ENCODE data around the gene SIN3B.

Gene SIN3B

DNA sequence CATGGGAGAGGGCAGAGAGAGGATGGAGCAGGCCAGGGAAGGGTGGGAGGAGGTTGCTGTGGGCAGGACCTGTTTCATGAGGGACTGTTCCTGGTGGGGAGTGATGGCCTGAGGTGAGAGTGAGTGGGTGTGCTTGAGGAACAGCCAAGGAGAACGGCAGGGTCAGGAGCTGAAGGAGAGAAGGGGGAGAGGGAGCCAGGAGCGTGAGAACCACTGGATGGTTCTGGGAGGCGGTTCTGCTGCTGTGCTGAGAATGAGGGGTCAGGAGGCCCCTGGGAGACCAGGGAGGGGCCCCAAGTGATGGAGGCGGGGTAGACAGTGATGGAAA is 7.8 kb downstream of the SIN3B start:
- Histone ChIP-seq H3K27ac (ENCODE audit: low read depth, low read length) (no peak overlapping the region), H3K4me2 (ENCODE audit: low read depth, low read length, poor library complexity, severe bottlenecking) (no peak overlapping the region), H3K36me3 (ENCODE audit: low read length) (no peaks in the 10 kb centered on the region), H3K9ac (ENCODE audit: low read length) (no peak overlapping the region), H3K9me2 (replicated peaks; ENCODE audit: insufficient read depth, low read length) (no peaks in the 10 kb centered on the region), H2AFZ (ENCODE audit: low read depth, low read length, severe bottlenecking) (no peak overlapping the region), H3K27me3 (ENCODE audit: low read length) (no peaks in the 10 kb centered on the region), H3K79me2 (ENCODE audit: insufficient read depth, low read length) (no peaks in the 10 kb centered on the region), H3K4me3 (ENCODE audit: insufficient read depth, low read length, poor library complexity, severe bottlenecking) (no peak overlapping the region), H4K20me1 (ENCODE audit: low read depth, low read length) (no peaks in the 10 kb centered on the region), H3F3A (ENCODE audit: insufficient read depth) (no peaks in the 10 kb centered on the region), H3K9me3 (ENCODE audit: insufficient read depth, low read length) (no peaks in the 10 kb centered on the region)
- no peak for TF ChIP-seq EZH2phosphoT487 (conservative IDR thresholded peaks at IDR 0.05; ENCODE audit: low read length)
- TF ChIP-seq, protein P1, sequence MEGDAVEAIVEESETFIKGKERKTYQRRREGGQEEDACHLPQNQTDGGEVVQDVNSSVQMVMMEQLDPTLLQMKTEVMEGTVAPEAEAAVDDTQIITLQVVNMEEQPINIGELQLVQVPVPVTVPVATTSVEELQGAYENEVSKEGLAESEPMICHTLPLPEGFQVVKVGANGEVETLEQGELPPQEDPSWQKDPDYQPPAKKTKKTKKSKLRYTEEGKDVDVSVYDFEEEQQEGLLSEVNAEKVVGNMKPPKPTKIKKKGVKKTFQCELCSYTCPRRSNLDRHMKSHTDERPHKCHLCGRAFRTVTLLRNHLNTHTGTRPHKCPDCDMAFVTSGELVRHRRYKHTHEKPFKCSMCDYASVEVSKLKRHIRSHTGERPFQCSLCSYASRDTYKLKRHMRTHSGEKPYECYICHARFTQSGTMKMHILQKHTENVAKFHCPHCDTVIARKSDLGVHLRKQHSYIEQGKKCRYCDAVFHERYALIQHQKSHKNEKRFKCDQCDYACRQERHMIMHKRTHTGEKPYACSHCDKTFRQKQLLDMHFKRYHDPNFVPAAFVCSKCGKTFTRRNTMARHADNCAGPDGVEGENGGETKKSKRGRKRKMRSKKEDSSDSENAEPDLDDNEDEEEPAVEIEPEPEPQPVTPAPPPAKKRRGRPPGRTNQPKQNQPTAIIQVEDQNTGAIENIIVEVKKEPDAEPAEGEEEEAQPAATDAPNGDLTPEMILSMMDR (IDR thresholded peaks at IDR 0.05; ENCODE audit: insufficient read depth, low read length, poor library complexity, severe bottlenecking), result no peak

DNA sequence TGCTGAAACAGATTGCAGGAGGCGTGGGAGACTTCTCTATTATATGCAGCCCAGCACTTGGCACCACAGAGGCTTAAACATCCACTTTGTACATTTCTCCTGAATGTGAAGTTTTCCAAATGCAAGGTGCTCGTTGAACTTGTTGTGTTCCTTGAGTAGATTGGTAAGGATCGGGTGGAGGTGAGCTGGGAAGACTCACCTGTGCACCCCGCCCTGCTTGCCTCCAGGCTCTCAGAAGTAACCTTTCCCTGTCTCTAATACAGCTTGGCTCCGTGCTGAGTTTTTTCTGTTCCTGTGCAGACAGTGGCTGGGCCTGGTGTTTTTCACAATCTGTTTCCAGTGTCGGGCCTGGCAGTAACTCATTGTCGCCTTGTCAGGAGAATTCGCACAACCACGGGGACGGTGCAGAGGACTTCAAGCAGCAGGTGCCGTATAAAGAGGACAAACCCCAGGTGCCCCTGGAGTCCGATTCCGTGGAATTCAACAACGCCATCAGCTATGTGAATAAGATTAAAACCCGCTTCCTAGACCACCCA is 12.3 kb downstream of the SIN3B start:
- no peak overlapping the region for H2AFZ ChIP-seq (ENCODE audit: low read depth, low read length, severe bottlenecking)
- H4K20me1 ChIP-seq (ENCODE audit: low read depth, low read length), result no peaks in the 10 kb centered on the region
- H3K4me2 ChIP-seq (ENCODE audit: low read depth, low read length, poor library complexity, severe bottlenecking), result no peak overlapping the region
- TF ChIP-seq, protein P1 (IDR thresholded peaks at IDR 0.05; ENCODE audit: insufficient read depth, low read length, poor library complexity, severe bottlenecking), result no peak
- TF ChIP-seq EZH2phosphoT487 (conservative IDR thresholded peaks at IDR 0.05; ENCODE audit: low read length), result no peak
- H3K9ac ChIP-seq (ENCODE audit: low read length), result no peak overlapping the region
- no peak overlapping the region for H3K27ac ChIP-seq (ENCODE audit: low read depth, low read length)
- no peaks in the 10 kb centered on the region for H3K36me3 ChIP-seq (ENCODE audit: low read length)
- no peaks in the 10 kb centered on the region for H3K9me2 ChIP-seq (replicated peaks; ENCODE audit: insufficient read depth, low read length)
- no peaks in the 10 kb centered on the region for H3K9me3 ChIP-seq (ENCODE audit: insufficient read depth, low read length)
- no peak overlapping the region for H3K4me3 ChIP-seq (ENCODE audit: insufficient read depth, low read length, poor library complexity, severe bottlenecking)
- H3K27me3 ChIP-seq (ENCODE audit: low read length), result no peaks in the 10 kb centered on the region
- no peaks in the 10 kb centered on the region for H3K79me2 ChIP-seq (ENCODE audit: insufficient read depth, low read length)
- H3F3A ChIP-seq (ENCODE audit: insufficient read depth), result no peaks in the 10 kb centered on the region

DNA sequence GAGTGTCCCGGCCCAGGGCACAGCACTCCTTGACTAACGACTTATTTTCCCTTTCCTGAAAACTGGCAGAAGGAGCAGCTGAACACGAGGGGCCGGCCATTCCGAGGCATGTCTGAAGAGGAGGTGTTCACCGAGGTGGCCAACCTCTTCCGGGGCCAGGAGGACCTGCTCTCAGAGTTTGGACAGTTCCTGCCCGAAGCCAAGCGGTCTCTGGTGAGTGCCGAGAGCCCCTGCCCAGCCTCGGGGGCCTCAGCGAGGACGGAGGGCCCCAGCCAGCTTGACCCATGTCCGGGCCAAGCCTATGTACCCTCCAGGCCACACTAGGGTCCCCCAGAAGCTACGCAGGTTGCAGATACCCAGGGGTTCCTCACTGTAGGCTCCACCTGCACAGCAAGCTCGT is 17.7 kb downstream of the SIN3B start:
- Histone ChIP-seq H4K20me1 (ENCODE audit: low read depth, low read length) (no peaks in the 10 kb centered on the region), H3K4me3 (ENCODE audit: insufficient read depth, low read length, poor library complexity, severe bottlenecking) (no peak overlapping the region), H3F3A (ENCODE audit: insufficient read depth) (no peaks in the 10 kb centered on the region), H3K9me2 (replicated peaks; ENCODE audit: insufficient read depth, low read length) (no peaks in the 10 kb centered on the region), H3K9ac (ENCODE audit: low read length) (no peak overlapping the region), H2AFZ (ENCODE audit: low read depth, low read length, severe bottlenecking) (no peak overlapping the region), H3K4me2 (ENCODE audit: low read depth, low read length, poor library complexity, severe bottlenecking) (no peak overlapping the region), H3K79me2 (ENCODE audit: insufficient read depth, low read length) (no peaks in the 10 kb centered on the region), H3K27me3 (ENCODE audit: low read length) (no peaks in the 10 kb centered on the region), H3K9me3 (ENCODE audit: insufficient read depth, low read length) (no peaks in the 10 kb centered on the region), H3K36me3 (ENCODE audit: low read length) (no peaks in the 10 kb centered on the region), H3K27ac (ENCODE audit: low read depth, low read length) (no peak overlapping the region)
- TF ChIP-seq, protein P1 (IDR thresholded peaks at IDR 0.05; ENCODE audit: insufficient read depth, low read length, poor library complexity, severe bottlenecking), result no peak
- no peak for TF ChIP-seq EZH2phosphoT487 (conservative IDR thresholded peaks at IDR 0.05; ENCODE audit: low read length)

Measured in SU-DHL-6 (cell line).